ENCODE data around the gene PPP2R3A.

The PPP2R3A gene

GRCh38 chr3:136048068-136048467 is 82.5 kb downstream of the PPP2R3A start:
- no peak overlapping the region for H3K4me3 ChIP-seq (ENCODE audit: low read length)
- TF ChIP-seq CTCF (conservative IDR thresholded peaks at IDR 0.05; ENCODE audit: low read depth, low read length) = no peak
- DNase-seq (ENCODE audit: low read depth) = no peak

GRCh38 chr3:136050250-136050649 is 84.7 kb downstream of the PPP2R3A start:
- DNase-seq (ENCODE audit: low read depth) = no peak
- no peak overlapping the region for H3K4me3 ChIP-seq (ENCODE audit: low read length)
- no peak for TF ChIP-seq CTCF (conservative IDR thresholded peaks at IDR 0.05; ENCODE audit: low read depth, low read length)

GRCh38 chr3:136055491-136055890 is 90.0 kb downstream of the PPP2R3A start:
- H3K4me3 ChIP-seq (ENCODE audit: low read length) = no peak overlapping the region
- no peak for TF ChIP-seq CTCF (conservative IDR thresholded peaks at IDR 0.05; ENCODE audit: low read depth, low read length)
- DNase-seq (ENCODE audit: low read depth) = no peak

GRCh38 chr3:136067211-136067610 is 101.7 kb downstream of the PPP2R3A start:
- TF ChIP-seq CTCF (conservative IDR thresholded peaks at IDR 0.05; ENCODE audit: low read depth, low read length) = no peak
- DNase-seq (ENCODE audit: low read depth) = no peak
- no peak overlapping the region for H3K4me3 ChIP-seq (ENCODE audit: low read length)

GRCh38 chr3:136068708-136069107 is 103.2 kb downstream of the PPP2R3A start:
- H3K4me3 ChIP-seq (ENCODE audit: low read length) = no peak overlapping the region
- no peak for TF ChIP-seq CTCF (conservative IDR thresholded peaks at IDR 0.05; ENCODE audit: low read depth, low read length)
- DNase-seq (ENCODE audit: low read depth) = no peak

- TF ChIP-seq CTCF (conservative IDR thresholded peaks at IDR 0.05; ENCODE audit: low read depth, low read length) = no peak
- no peak for DNase-seq (ENCODE audit: low read depth)
- H3K4me3 ChIP-seq (ENCODE audit: low read length) = no peak overlapping the region
Observed at GRCh38 chr3:136069933-136070332, 104.4 kb downstream of the PPP2R3A start.

- TF ChIP-seq CTCF (conservative IDR thresholded peaks at IDR 0.05; ENCODE audit: low read depth, low read length) = no peak
- H3K4me3 ChIP-seq (ENCODE audit: low read length) = no peak overlapping the region
- DNase-seq (ENCODE audit: low read depth) = no peak
Observed at GRCh38 chr3:136070334-136070733, 104.8 kb downstream of the PPP2R3A start.

Measured in retinal pigment epithelial cell (primary cell).